GM18508 (cell line): ENCODE measurements around the gene MAN2B2.

Source experiments
- ATAC-seq: cut with Tn5 transposase; IDR thresholded peaks from one replicate; pipeline ENCODE4 v1.9.1; 2021; ENCODE audit warnings: moderate number of reproducible peaks; ENCODE audit not compliant: insufficient read depth, unreplicated experiment

Gene MAN2B2

DNA sequence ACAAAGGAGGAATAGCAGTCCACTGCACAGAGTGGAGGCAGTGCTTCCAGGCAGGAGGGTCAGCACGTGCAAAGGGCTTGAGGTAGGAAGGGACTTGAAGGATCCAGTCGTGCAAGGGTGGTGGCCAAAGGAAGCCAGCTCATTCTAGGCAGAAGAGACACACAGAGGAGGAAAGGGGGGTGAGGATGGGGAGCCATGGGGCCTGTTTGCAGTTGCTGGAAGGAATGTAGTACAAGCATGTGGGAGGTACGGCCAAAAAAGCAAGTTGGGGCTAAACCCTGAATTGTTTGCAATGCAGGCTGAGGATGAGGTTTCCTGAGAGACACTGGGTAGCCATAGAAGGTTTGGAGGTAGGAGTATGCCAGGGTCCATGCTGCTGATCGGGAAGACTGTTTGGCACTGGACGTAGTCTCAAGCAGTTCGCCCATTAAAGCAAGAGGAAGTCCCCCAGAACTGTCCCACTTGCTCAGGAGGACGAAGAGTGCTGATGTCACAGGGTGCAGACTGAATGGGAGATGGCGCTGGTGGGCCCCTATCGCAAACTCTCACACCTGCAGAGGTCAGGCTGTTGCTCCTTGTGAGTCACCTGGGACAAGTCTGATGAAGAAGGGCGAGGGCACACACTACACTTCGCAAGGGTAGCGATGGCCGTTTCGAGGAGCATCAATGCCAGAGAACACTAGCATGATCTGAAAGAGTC, 9.1 kb upstream of the MAN2B2 start:
- no peak for ATAC-seq

DNA sequence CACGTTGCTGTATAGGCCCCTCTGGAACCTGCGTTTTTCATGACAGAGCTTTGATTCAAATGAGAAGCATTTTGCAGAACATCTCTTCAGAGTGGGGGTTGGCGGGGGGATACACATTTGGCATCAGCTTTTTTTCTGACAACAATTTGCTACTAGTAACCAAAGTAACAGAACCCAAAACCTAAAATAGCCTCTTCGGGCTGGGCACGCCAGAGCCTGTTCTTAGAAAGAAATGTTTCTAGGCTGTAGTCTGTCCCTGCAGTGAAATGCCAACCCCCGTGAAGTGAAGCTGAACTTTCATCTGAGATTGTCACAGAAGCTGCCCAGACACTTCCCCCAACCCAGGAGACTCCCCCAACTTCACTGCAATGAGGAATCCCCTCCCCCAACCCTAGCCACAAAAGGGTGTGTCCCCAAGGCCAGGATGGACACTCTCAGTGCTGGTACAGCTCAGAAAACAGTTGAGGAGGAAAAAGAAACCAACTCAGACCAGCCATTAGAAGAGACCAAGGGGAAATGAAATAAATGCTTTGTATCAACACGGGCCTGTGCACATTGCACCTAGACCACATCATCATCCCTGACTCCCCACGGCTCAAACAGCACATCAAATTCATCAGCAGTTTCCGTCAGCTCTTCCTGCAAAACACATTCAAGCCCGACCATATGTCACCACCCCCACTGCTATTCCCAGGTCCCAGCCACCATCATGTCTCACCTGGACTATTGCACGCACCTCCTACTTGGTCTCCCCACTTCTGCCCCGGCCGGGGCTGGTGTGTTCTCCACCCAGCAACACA, 8.4 kb upstream of the MAN2B2 start:
- no peak for ATAC-seq

DNA sequence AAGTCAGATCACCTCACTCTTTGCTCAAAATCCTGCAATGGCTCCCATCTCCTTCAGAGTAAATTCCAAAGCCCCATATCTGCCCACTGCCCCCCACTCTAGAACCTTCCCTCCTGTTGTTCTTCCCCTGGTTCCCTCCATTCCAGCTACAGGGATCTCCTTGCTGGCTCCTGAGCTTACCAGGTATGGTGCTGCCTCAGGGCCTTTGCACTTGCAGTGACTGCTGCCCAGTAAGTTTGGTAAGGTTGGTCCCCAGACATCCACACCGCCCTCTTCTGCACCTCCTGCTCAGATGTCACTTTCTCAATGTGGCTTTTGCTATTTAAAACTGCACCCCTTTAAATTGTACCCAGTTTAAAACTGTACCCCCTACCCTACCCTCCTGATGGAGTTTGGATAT, 7.8 kb upstream of the MAN2B2 start:
- ATAC-seq: no peak

DNA sequence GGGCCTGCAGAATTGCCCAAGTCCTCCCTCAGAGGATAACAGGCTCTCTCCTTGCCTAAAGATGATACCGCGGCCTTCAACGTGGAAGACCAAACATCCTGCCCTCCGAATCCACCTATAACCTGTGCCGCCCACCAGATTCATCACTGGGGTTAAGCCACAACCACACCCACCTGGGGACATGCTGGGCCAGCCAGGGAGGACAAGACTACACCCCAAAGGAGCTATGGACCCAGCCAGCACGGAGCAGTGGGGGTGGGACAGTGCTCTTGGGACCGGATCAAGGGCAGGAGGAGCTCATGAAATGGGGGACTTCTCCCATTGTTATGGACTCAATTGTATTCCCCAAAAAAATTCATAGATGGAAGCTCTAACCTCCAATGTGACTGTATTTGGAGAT, 6.8 kb upstream of the MAN2B2 start:
- no peak for ATAC-seq

DNA sequence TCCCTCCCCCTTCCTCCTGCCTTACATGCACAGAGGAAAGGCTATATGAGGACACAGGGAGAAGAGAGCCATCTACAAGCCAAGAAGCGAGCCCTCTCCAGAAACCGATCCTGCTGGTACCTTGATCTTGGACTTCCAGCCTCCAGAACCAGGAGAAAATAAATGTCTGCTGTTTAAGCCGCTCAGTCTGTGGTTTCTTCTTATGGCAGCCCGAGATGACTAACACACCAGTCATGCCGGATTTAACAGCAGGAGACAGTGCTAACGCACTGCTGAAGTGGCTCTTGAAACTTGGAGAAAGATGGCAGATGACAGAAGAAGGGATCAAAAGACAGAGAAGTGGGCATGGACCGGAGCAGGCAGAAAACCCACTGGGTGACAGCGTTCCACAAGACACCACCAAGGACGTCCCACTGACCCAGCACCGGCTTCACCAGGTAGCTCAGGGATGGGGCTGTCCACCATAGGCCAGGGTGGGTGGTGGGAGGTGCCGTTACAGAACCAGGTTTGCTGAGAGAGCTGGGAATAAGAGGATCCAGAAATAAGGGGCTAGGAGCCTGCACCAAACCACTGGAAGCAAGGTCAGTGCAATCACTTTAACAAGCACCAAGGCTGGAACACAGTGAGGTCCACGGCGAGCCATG, 6.2 kb upstream of the MAN2B2 start:
- ATAC-seq: no peak

DNA sequence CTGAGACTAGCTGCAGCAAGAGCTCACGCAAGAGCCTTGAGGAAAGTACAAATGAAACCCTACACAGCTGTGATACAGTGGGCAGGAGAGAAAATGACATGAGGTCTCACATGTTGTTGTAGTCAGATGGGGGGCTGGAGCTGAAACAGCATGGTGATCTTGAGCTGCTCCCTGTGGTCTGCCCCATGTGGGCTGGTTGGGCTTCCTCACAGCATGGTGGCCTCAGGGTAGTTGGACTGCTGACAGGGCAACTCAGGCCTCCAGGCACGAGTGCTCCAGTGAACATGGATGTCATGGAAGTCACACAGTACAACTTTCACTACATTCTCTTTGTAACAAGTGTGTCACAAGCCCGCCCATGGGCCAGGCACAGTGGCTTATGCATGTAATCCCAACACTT, 3.4 kb upstream of the MAN2B2 start:
- no peak for ATAC-seq

DNA sequence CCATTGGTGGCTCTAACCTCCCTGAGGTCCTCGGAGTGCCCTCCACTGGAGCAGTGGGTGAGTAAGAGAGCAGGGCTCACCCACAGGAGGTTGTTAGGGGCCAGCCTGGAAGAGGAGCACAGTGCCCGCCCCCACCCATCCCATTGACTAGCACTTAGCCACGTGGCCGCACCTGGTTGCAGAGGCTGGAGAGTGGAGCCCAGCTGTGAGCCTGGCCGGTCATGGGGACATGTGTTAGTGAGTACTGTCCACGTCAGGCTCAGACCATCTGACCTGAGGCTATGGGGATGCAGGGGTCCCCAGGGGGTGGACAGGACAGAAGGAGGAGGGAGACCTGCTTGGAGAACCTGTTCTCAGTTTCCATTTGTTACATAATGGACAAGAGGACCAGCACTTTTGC, 1.4 kb upstream of the MAN2B2 start:
- ATAC-seq: no peak

DNA sequence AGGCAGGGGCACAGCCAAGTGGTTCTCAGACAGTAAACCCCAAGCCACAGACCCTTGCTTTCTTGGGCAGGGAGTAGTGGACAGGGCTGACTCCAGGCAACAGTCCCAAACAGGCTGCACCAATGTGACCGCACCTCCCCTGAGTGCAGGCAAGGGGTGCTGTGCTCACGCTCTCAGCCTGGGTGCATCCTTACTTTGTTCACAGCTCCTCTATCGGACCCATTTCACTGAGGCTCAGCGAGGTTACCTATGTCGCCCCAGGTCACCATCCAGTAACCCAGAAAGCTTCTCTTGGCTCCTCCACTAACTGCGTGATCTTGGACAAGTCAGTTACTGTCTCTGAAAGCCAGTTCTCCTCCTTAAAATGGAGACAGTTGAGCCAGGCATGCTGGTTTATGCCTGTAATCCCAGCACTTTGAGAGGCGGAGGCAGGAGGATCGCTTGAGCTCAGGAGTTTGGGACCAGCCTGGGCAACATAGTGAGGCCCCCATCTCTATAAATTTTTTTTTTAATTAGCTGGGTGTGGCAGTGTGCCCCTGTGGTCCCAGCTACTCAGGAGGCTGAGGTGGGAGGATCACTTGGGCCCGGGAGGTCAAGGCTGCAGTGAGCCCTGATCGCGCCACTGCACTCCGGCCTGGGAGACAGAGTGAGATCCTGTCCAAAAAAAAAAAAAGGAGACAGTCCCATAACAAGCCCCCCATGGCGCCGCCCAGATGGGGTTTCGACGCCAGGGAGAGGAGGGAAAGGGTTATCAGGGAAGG, 823 bp upstream of the MAN2B2 start:
- no peak for ATAC-seq

DNA sequence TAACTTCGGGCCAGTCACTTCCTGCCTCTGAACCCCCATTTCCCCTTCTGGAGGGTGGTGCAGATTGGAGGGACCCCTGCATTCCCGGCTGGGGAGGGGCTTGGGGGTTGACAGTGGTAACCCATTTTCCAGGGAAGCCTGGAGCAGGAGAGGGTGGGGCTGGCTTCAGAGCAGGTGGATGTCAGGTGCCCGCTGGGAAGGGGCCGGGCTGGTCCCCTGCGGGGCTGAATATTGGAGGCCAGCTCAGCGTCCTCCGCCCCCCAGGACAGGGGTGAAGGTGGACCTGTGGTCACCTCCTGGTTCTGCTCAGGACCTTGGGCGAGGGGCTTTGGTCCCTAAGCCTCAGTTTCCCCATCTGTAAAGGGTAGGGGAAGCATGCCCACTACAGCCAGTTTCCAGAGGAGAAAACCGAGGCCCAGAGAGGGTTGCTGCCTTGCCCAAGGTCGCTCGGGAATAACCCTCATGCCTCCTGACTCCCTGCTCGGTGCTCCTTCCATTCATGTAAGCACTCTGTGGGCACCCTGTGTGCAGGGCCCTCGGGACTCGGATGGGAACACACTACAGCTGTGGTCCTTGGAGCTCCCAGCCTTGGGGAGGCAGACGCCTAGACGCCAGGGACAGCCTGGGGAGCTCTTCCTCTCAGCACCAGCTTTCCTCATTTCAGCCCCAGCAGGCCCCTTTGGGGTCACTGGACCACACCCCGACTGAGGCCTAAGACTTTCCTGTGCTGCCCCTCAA, 683 bp downstream of the MAN2B2 start:
- no peak for ATAC-seq

DNA sequence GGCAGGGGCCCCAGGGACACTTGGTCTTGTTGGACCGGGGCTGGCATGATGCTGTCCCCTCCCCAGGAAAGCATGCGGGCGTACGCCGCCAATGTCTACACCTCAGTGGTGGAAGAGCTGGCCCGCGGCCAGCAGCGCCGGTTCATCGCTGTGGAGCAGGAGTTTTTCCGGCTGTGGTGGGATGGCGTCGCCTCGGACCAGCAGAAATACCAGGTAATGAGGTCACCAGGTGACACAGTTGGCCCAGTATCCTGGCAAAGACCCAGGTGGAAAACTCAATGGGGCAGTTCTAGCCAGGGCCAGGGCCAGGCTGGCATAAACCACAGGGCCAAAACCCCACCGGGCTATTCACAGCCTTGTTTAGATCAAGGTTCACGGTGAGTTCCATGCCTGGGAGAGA, 1.5 kb downstream of the MAN2B2 start:
- ATAC-seq: no peak

DNA sequence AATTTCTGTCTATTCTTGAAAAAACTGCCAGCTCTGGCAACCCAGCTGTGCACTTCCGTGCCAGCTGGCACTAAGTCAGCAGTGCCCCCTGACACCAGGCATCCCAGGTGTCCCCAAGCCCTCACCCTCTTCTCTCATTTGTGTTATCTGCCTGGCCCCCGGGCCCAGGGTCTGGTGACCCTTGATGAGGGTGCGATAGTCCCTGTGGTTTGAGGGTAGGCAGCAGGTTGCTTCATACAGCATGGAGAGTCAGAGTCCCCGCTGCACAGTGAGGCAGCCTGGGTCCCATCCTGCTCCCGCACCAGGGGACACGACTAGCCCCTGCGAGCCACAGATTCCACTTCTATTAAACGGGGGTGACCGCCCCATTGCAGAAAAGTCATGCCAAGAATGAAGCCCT, 1.9 kb downstream of the MAN2B2 start:
- ATAC-seq: no peak

DNA sequence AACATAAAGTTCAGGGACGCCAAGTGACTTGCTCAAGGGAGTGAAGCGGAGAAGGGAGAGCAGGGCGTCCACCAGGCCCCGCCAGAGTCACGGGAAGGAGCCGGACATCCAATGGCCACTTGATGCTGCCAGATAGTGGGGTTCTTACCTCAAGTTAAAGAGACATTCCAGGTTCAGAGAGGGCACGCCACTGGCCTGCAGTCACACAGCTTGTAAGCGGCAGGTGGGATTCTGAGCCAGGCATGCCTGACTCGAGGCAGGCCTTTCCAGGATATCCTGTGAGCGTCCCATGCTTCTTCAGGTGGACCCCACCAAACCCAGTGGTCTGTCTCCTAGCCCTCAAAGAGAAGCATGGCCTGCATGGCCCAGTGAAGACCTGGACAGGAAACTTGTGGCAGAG, 2.4 kb downstream of the MAN2B2 start:
- ATAC-seq: no peak

DNA sequence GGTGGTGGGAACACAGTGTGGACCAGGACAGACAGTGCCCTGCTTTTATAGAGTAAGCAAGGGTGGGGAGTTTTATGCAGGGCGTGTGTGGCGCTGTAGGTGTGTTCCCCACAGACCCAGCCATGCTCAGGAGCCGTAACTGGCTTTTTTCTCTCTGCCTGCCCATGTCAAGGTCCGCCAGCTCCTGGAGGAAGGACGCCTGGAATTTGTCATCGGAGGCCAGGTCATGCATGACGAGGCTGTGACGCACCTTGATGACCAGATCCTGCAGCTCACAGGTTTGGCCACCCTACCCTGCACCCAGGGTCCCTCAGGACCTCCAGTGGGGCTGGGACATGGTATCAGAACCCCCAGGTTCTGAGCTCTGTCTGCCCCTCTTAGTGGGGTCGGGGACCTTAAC, 3.2 kb downstream of the MAN2B2 start:
- no peak for ATAC-seq

DNA sequence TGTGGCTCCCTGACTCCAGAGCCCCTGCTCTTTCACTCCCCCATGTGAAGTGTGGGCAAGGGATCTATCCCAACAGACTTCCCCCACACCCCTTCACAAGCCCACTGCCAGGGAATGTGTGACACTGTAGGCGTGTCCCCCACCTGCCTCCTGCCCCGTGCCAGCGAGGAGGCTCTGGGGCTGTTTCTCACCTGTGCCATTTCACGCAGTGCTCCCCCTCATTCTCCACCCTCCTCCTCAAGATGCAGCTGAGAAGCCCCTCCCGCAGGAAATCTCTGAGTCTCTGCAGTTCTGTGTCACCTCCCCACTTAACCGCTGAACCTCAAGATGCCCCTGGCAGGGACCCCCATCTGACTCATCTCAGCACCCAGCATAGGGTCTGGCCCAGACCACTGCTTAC, 5.4 kb downstream of the MAN2B2 start:
- ATAC-seq: no peak

DNA sequence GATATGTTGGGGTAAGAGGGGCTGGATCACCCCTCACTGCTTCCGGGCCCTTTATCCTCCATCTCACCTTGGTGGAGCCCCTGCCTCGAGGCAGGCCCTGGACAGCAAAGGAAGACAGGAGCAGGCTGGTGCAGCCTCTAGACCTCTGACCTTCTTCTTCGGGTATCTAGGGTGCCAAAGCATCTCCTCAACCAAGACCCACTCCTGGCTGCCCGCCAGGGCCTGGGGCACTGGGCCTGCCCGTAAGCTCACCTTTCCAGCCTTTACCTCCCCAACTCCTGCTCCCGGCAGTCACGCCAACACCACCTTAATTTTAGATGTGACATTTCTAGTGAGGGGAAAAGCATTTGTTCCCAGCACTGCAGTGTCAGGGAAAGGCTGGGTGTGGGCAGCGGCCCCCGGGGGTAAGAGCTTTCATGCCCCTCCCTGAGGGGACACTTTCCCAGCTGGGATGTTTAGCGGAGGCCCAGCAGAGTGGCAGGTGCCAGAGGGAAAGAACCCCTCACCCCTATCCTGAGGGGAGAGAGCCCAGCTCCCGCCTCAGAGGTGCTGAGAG, 6.7 kb downstream of the MAN2B2 start:
- no peak for ATAC-seq

DNA sequence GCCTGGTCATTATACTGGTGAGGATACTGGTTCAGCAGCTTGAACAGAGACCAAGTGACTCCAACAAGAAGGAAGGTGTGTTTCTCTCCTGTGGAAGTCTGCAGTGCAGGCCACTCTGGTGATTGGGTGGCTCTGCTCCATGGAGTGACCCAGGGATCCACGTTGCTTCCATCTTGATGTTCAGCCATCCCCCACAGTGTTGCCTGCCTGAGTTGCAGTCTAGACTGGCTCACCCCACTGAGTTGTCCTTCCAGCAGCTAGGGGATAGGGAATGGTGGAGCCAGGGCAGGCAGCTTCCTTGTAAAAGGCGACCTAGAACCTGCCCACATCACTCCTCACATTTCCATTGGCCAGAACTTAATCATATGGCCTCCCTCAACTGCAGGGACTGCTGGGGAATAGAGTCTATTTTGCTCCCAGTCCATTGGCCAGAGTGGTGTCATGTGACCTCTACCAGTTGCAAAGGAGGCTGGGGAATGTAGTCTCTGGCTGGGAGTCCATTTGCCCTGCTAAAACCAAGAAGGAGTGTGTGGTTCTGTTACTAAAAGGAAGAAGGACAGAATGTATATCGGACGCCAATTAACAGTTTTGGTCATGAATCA, 8.0 kb downstream of the MAN2B2 start:
- ATAC-seq: no peak

DNA sequence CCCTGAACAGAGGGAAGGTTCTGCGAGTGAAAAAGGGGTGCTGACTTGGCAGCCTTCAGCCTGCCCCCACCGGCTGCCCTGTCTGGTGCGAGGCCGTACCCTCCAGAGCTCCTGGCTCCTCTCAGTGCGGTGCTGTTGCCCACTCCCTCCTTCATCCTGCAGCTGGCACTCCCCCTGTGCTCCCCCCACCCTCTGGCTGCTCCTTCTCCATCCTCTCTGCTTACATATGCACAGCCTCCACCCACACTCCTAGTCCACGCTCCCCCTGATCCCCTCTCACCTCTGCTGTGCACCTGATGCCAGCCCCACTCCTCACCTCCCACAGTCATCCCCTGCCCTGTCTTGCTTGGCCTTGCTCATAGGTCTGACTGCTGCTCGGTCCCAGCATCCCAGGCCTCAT, 9.9 kb downstream of the MAN2B2 start:
- ATAC-seq: no peak

DNA sequence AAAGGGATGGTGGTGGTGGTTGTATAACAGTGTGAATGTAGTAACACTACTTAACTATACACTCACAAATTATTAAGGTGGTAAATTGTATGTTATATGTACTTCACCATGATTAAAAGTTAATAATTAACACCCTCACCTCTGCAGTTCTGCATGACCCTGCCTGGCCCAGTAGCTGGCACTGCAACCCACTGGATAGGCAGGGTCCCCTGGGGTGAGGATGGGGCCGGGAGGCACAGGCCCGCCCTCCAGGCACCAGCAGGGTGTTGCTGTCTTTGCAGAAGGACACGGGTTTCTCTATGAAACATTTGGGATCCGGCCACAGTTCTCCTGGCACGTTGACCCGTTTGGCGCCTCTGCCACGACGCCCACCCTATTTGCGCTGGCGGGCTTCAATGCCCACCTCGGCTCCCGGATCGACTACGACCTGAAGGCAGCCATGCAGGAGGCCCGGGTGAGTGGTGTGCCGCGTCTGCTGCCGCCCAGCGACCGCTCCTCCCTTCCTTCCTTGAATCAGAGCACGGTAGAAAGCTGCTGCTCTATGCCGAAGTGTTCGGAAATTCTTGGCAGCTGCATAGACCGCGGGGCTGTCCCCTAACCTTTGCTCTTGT, 11.8 kb downstream of the MAN2B2 start:
- ATAC-seq: no peak

DNA sequence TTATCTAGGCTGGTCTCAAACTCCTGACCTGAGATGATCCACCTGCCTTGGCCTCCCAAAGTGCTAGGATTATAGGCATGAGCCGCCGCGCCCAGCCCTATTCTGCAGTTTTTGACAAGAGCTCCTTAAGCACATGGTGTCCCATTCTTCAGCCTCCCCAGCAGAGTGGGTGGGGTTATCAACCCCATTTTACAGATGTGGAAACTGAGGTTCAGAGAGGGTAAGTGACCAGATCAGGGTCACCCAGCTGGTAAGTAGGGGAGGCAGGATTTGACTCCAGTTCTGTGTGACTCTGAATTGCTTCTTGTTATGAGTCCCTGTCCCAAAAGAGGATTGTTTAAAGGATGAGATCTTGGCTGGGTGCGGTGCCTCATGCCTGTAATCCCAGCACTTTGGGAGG, 14.5 kb downstream of the MAN2B2 start:
- ATAC-seq: no peak
